HepG2 (cell line): ENCODE results near the gene USP7. TPM values are rescaled to one million over a fixed set of nuclear protein-coding genes. Genes with fewer than 3 reads are reported as not detected.

Experiments used
- ATAC-seq: fragments of 200-7000 bp; cut with Tn5 transposase; 3 replicates; pipeline ENCODE4 v1.9.1; 2020; ENCODE audit warnings: mild to moderate bottlenecking, moderate library complexity
- BruUV-seq: library from RNA; stranded (reverse); fragments of 400-500 nt; replicated peaks from 2 replicates; lab custom pipeline; 2021; lab: Mats Ljungman, UMichigan
- CTCF ChIA-PET: fragments of 300-600 bp; formaldehyde crosslinking; extraction: SDS; loops from one replicate; lab custom pipeline; 2021; ENCODE audit warnings: low total read pairs, inconsistent platforms, low intra/inter-chr PET ratio; lab: Yijun Ruan, JAX
- POLR2A ChIA-PET: fragments of 350-600 bp; sonication (Branson Sonifier 250); formaldehyde crosslinking; loops from one replicate; lab custom pipeline; 2020; ENCODE audit warnings: antibody characterized with exemption, inconsistent platforms; lab: Yijun Ruan, JAX
- DNase-seq: peaks from one replicate; pipeline ENCODE4 v3.0.0-alpha.2; 2015; ENCODE audit warnings: low spot score
- FAIRE-seq: peaks from 3 replicates; lab custom pipeline; 2011; peaks lifted over from hg19 to GRCh38; lab: Jason Lieb, UNC
- H2AFZ ChIP-seq: one replicate; pipeline ENCODE4 v1.6.1; 2011; ENCODE audit warnings: low read length, inconsistent platforms
- H3K27ac ChIP-seq: fragments of 300-600 bp; 3 replicates; pipeline ENCODE4 v1.8.0; 2011; ENCODE audit warnings: mixed run types, mild to moderate bottlenecking, mixed read lengths, low read length, inconsistent platforms; ENCODE audit not compliant: insufficient read depth; ENCODE audit errors: extremely low read length
- H3K27me3 ChIP-seq, 2 experiments: fragments of 200-600 bp in 1 of 2; 2 replicates in 1 of 2; 3 replicates in 1 of 2; pipeline versions ENCODE4 v1.6.0 to v1.8.0; 2011; ENCODE audit warnings: low read length in 2 of 2, mild to moderate bottlenecking in 2 of 2, moderate library complexity in 2 of 2, inconsistent platforms in 1 of 2; ENCODE audit not compliant: insufficient read depth in 2 of 2, control insufficient read depth in 1 of 2
- H3K36me3 ChIP-seq, 2 experiments: fragments of 200-600 bp in 1 of 2; replicated peaks in 1 of 2; 2 replicates in 1 of 2; 3 replicates in 1 of 2; pipeline versions ENCODE4 v1.5.1 to v1.8.0; 2011; ENCODE audit warnings: low read length in 2 of 2, inconsistent platforms in 1 of 2; ENCODE audit not compliant: insufficient read depth in 2 of 2, control insufficient read depth in 1 of 2
- H3K4me1 ChIP-seq: 2 replicates; pipeline ENCODE4 v1.5.1; 2012; ENCODE audit warnings: low read length, inconsistent platforms; ENCODE audit not compliant: insufficient read depth
- H3K4me2 ChIP-seq: 2 replicates; pipeline ENCODE4 v1.6.0; 2011; ENCODE audit warnings: low read depth, low read length, inconsistent platforms
- H3K4me3 ChIP-seq, 3 experiments: fragments of 200-600 bp in 1 of 3; sonication (generic), shearing (Covaris generic) in 1 of 3; replicated peaks in 1 of 3; 2 replicates each; pipeline ENCODE4 v1.5.1; 2011 to 2016; ENCODE audit warnings: low read length in 3 of 3, inconsistent platforms in 2 of 3, low read depth in 2 of 3, mild to moderate bottlenecking in 2 of 3, control low read depth in 1 of 3, mixed read lengths in 1 of 3; ENCODE audit not compliant: insufficient read depth in 1 of 3
- H3K79me2 ChIP-seq: one replicate; pipeline ENCODE4 v1.6.1; 2011; ENCODE audit warnings: low read length, inconsistent platforms; ENCODE audit not compliant: insufficient read depth
- H3K9ac ChIP-seq: 2 replicates; pipeline ENCODE4 v1.6.0; 2011; ENCODE audit warnings: mild to moderate bottlenecking, low read depth, low read length, inconsistent platforms; ENCODE audit not compliant: insufficient read depth
- H3K9me3 ChIP-seq: 2 replicates; pipeline ENCODE4 v1.5.1; 2012; ENCODE audit warnings: mild to moderate bottlenecking, low read length
- H4K20me1 ChIP-seq: 2 replicates; pipeline ENCODE4 v1.6.0; 2011; ENCODE audit warnings: inconsistent platforms, mild to moderate bottlenecking, low read length, moderate library complexity; ENCODE audit not compliant: insufficient read depth
- BCL3 ChIP-seq: sonication (generic); formaldehyde crosslinking; IDR thresholded peaks from 2 replicates; pipeline ENCODE4 v1.5.1; 2020; ENCODE audit warnings: mild to moderate bottlenecking, missing genetic modification reagents, moderate library complexity
- FOXJ3 ChIP-seq: sonication (generic); formaldehyde crosslinking; IDR thresholded peaks from 2 replicates; pipeline ENCODE4 v1.4.0; 2020; ENCODE audit warnings: missing genetic modification reagents, mild to moderate bottlenecking, borderline replicate concordance
- LCORL ChIP-seq, 2 experiments: fragments of 450-650 bp in 1 of 2; sonication (generic) in 1 of 2; formaldehyde crosslinking in 1 of 2; IDR thresholded peaks; 2 replicates each; pipeline versions ENCODE4 v1.5.0 to v1.6.1; 2017 to 2020; ENCODE audit warnings: antibody characterized with exemption in 1 of 2, missing genetic modification reagents in 1 of 2
- NR2F1 ChIP-seq, 2 experiments: fragments of 450-650 bp in 1 of 2; formaldehyde crosslinking in 1 of 2; IDR thresholded peaks; 2 replicates each; pipeline versions ENCODE4 v1.5.0 to v1.6.1; 2016 to 2020; ENCODE audit warnings: mild to moderate bottlenecking in 1 of 2, missing compliant biosample characterization in 1 of 2, missing genetic modification reagents in 1 of 2, moderate library complexity in 1 of 2
- RBM22 ChIP-seq: fragments of 200-400 bp; formaldehyde crosslinking; optimal IDR thresholded peaks from 2 replicates; pipeline ENCODE3; 2017; ENCODE audit warnings: mild to moderate bottlenecking, low read length, moderate library complexity
- ZNF530 ChIP-seq: sonication (generic); formaldehyde crosslinking; IDR thresholded peaks from 2 replicates; pipeline ENCODE4 v1.5.0; 2020; ENCODE audit warnings: low read depth, mild to moderate bottlenecking, missing genetic modification reagents
- ZNF841 ChIP-seq: sonication (generic); formaldehyde crosslinking; IDR thresholded peaks from 2 replicates; pipeline ENCODE4 v1.8.1; 2023; ENCODE audit warnings: missing genetic modification reagents, borderline replicate concordance
- WGBS: methylation state at CpG from one replicate; pipeline ENCODE4 v1.1.6; 2017; ENCODE audit warnings: low lambda C conversion rate; 5-methylcytosine and 5-hydroxymethylcytosine counted together
- in situ Hi-C: cut with HindIII; loops from 2 replicates; pipeline ENCODE4 v1.10.0; 2017; ENCODE audit warnings: low pct_unique_long_range_greater_than_20kb; ENCODE audit not compliant: extremely low pct_ligation_motif_present
- intact Hi-C: fragments of 100-400 bp; cut with micrococcal nuclease; formaldehyde crosslinking; loops from one replicate; pipeline ENCODE4 v1.10.0; 2022; ENCODE audit not compliant: unreplicated experiment
- polyA plus RNA-seq, 8 experiments: library from polyadenylated mRNA; depleted of rRNA in 3 of 8; stranded (reverse) in 7 of 8; unstranded in 1 of 8; fragments of >200 nt; fragmentation: Illumina TruSeq in 4 of 8; extraction: Trizol in 4 of 8; gene quantifications; 2 replicates each; pipeline versions ENCODE4 v1.2.1 to v1.2.3, GENCODE V29; 2011 to 2016; ENCODE audit warnings: low read depth in 4 of 8, missing spikeins in 1 of 8, mixed read lengths in 1 of 8; ENCODE audit not compliant: insufficient read depth in 1 of 8
- total RNA-seq, 5 experiments: library from RNA; depleted of rRNA; stranded (reverse); fragments of >200 nt; fragmentation: Illumina TruSeq; extraction: Trizol; gene quantifications; 2 replicates each; pipeline ENCODE4 v1.2.3, GENCODE V29; 2016; ENCODE audit warnings: low read depth in 1 of 5

Gene USP7
- total and polyA plus RNA-seq, 2 of the 13 experiments (the other 11 are each of a cell fraction or from before 2014, with no cell fraction given): 52.5 to 173 TPM

DNA sequence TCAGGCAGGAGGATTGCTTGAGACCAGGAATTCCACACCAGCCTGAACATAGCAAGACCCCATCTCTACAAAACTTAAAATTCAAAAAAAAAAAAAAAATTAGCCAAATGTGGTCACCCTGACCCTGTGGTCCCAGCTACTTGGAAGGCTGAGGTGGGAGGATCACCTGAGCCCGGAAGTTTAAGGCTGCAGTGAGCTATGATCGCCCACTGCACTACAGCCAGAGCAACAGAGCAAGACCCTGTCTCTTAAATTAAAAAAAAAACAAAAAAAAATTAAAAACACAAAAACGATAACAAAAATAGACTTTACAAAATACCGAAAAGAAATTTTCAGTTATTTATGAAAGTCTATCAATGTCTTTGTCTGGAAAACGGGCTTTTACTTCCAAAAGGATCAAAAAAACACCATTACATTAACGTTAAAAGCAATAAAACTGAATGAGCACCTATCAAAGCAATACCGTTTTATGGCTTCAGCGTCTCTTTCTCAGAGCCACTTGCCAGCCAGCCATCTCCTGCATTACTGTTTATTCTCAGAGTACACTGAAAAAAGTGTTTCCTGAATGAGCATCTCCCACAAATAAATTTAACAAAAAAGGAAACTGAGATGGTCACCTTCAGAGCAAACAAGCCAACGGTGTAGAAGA lies 6.1 kb downstream of the USP7 start:
- ChIA-PET POLR2A (no interaction called here), CTCF (no interaction called here)
- H3K4me3 ChIP-seq: peak overlapping the region in 1 of 3 experiments; percentile 3; a peak in 1 of 6 replicates
- no peaks in the 10 kb centered on the region; a peak in 1 of 5 replicates for H3K27me3 ChIP-seq
- FAIRE-seq (no peak), ATAC-seq (no peak), DNase-seq (no peak)
- H3K4me1 ChIP-seq: peaks cover 87% of the 10 kb centered on the region
- peaks cover 95% of the 10 kb centered on the region for H4K20me1 ChIP-seq
- no peaks in the 10 kb centered on the region for H3K36me3 ChIP-seq
- BruUV-seq: no TSS peak
- intact Hi-C loops (loop anchor here (2.0 kb wide), 1 partner anchor 21 kb away; no protein-coding TSS in a partner anchor), in situ Hi-C loops (no loop called here)
- H3K79me2 ChIP-seq: peaks cover 93% of the 10 kb centered on the region
- no peak overlapping the region for H2AFZ ChIP-seq
- WGBS: 77% methylated on average over 9 of the region's 9 CpGs
- no peaks in the 10 kb centered on the region for H3K9me3 ChIP-seq
- no peak overlapping the region for H3K27ac ChIP-seq
- TF ChIP-seq RBM22 (no peak), ZNF530 (no peak), ZNF841 (no peak), FOXJ3 (CRISPR knock-in tag) (peak; percentile 31; the same call in 1 of the 2 replicates), BCL3 (CRISPR knock-in tag) (0 out of 2 replicates have a peak, but pooled peaks have one; percentile 17), NR2F1 (CRISPR knock-in tag; IDR thresholded peaks at IDR 0.05) (no peak), LCORL (IDR thresholded peaks at IDR 0.05) (no peak), LCORL (CRISPR knock-in tag; IDR thresholded peaks at IDR 0.05) (0 out of 2 replicates have a peak, but pooled peaks have one; percentile 17)
- peak overlapping the region; percentile 90 for H3K4me2 ChIP-seq
- H3K9ac ChIP-seq: no peak overlapping the region
